ENCODE data around the gene SLC8A3.

DNA sequence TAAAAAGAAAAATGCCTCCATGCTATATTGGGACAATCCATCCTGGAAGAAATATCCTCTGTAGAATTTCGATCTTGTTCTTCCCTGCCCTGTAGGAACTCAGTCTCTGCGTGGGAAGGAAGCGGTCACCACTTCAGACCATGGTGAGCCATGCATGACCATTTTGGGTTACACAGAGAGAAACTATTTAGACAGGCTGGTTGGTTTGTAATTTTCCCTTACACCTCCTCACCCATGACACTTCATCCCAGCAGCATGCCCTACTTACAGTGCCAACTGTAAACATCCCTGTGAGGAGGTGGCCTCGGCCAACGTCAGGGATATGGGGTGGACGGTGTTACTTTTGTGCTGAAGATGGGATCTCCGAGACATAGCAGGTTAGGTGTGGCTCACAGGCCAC is 188.2 kb downstream of the SLC8A3 start:
- TF ChIP-seq, protein P1, sequence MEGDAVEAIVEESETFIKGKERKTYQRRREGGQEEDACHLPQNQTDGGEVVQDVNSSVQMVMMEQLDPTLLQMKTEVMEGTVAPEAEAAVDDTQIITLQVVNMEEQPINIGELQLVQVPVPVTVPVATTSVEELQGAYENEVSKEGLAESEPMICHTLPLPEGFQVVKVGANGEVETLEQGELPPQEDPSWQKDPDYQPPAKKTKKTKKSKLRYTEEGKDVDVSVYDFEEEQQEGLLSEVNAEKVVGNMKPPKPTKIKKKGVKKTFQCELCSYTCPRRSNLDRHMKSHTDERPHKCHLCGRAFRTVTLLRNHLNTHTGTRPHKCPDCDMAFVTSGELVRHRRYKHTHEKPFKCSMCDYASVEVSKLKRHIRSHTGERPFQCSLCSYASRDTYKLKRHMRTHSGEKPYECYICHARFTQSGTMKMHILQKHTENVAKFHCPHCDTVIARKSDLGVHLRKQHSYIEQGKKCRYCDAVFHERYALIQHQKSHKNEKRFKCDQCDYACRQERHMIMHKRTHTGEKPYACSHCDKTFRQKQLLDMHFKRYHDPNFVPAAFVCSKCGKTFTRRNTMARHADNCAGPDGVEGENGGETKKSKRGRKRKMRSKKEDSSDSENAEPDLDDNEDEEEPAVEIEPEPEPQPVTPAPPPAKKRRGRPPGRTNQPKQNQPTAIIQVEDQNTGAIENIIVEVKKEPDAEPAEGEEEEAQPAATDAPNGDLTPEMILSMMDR (IDR thresholded peaks at IDR 0.05; ENCODE audit: extremely low read depth in 1 of 2, insufficient read depth in 1 of 2, low read depth in 1 of 2, low read length in 2 of 2), result no peak
- TF ChIP-seq POLR2AphosphoS5 (IDR thresholded peaks at IDR 0.05; ENCODE audit: insufficient read depth, low read depth, low read length) (no peak), POLR2A (IDR thresholded peaks at IDR 0.05; ENCODE audit: low read depth, low read length) (no peak), EZH2 (IDR thresholded peaks at IDR 0.05; ENCODE audit: borderline replicate concordance, low read depth, low read length, severe bottlenecking) (no peak), MYC (IDR thresholded peaks at IDR 0.05; ENCODE audit: low read depth, low read length) (no peak), JUN (IDR thresholded peaks at IDR 0.05; ENCODE audit: borderline replicate concordance, insufficient read depth, insufficient read length, low read depth) (no peak), FOS (IDR thresholded peaks at IDR 0.05; ENCODE audit: borderline replicate concordance, insufficient read depth, low read length) (no peak)
- TF ChIP-seq, protein P2, sequence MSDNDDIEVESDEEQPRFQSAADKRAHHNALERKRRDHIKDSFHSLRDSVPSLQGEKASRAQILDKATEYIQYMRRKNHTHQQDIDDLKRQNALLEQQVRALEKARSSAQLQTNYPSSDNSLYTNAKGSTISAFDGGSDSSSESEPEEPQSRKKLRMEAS (IDR thresholded peaks at IDR 0.05; ENCODE audit: insufficient read depth, insufficient read length), result no peak

Data from endothelial cell of umbilical vein (primary cell).